ENCODE measurements around the gene EMILIN2.
"Not testable (repeated sequence)": the region's sequence is repeated elsewhere in the genome, so short reads cannot be mapped to it uniquely, and the experiment has no call there.

EMILIN2 gene

DNA sequence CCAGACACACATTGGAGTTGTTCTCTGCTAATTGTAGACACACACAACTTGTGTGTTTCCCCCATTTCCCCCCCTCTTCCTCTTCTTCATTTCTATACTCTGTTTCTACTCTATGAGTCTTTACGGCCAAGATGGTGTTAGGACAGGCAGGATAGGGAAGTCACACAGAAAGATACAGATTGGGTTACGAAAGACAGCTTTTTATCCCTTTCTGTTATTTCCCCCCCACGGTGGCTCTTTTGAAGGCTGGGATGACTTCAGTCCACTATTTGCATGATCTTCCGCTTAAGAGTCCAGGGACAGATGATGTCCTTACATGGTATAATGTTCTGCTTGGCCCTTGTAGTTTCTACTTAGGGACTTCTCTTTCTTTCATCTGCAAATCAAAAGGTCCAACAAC, 1.6 kb upstream of the EMILIN2 start:
- no peak for DNase-seq (ENCODE audit: low spot score)

DNA sequence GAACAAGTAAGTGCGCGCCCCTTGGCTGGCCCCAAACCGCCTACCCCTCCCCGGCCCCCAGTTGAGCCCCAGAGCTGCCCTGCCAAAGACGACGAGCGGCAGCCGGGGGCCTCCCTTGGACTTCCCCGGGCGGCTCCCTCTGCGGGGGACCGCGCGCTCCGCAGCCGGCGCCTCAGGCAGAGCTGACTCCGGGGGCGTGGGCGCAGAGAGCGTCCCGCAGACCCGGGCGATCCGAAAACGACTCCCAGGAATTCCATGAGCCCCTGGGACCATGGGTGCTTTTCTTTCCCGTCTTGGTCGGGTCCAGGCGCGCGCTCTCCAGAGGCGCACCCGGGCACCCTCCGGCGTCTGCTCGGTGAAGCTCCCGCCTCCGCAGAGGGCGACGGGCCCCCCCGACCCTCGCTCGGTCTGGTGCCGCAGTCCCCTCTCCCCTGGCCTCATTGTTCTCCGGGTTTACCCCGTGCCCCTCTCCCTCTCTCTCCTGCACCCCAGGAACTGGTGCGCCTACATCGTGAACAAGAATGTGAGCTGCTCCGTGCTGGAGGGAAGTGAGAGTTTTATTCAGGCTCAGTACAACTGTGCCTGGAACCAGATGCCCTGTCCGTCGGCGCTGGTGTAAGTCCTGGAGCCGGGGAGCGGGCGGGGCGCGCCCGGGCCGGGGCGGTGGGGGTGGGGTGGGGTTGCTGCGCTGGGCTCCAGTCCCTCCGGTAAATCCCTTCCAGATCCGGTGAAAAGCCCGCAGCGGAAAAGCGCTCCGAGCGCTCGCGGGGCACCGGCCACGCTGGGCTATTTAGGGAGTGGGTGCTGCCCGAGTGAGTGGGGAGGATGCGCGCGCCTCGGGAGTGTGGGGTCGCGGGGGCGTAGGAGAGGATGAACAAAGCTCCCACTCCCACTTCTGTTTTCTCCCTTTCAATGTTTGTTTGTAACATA, 776 bp downstream of the EMILIN2 start:
- no peak for DNase-seq (ENCODE audit: low spot score)

DNA sequence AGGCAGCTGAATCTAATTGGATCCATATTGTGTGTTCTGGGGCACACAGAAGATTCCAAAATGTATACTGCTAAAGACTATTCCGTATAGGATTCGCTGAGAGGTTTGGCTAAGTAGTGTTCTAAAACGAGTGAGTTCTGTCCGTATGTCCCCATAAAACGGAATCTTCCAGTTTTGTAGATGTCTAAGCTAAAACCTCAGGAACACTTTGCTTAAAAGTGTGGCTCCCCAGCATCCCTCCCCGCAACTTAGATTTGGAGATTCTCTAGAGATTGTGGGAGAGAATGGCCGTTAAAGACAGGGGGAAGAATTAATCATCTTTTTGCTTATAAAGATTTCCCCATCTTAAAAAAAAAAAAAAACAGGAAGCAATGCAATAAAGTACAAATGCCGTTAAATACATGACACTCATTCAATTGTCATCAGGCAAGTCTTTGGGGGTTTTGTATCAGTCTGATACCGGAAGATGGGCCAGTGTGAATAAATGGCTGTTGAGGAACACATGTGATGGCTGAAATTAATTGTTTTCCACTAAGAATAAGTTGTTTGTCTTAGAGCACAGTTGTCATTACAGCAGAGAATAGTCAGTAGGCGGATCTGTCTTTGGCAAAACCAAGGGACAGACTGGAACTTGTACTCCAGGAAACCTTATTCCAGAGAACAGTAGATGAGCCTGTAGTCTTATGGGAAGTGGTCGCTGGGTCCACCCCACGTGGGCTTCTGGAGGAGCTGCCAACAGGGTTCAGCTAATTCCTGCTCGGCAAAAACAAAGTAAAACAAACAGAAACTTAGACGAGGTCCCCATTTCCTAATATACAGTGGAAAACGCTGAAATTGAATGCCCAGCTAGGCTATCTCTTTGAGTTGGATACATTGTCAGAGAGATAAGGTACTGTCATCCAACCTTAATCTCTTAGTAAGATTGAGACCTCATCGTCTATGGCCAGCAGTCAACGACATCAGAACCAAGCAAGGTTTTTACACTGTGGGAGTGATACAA, 1.7 kb downstream of the EMILIN2 start:
- DNase-seq (ENCODE audit: low spot score), result no peak

DNA sequence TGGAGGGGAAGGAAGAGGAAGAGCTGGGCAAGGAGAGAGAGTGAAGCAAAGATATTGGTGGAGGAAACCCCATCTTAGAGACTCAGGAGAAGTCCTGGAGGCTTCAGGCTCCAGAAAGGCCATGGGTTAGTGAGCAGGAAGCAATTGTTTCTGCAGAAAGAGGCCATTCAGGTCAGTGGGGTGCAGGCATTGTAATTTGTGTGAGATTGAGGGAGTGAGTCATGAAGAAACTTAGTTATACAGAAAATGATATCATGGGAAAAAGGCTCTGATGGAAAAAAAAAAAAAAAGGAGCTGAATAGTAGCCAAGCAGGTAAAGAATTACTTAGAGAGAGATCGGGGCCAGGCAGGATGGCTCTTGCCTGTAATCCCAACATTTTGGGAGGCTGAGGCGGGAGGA, 4.0 kb downstream of the EMILIN2 start:
- DNase-seq (ENCODE audit: low spot score), result no peak

DNA sequence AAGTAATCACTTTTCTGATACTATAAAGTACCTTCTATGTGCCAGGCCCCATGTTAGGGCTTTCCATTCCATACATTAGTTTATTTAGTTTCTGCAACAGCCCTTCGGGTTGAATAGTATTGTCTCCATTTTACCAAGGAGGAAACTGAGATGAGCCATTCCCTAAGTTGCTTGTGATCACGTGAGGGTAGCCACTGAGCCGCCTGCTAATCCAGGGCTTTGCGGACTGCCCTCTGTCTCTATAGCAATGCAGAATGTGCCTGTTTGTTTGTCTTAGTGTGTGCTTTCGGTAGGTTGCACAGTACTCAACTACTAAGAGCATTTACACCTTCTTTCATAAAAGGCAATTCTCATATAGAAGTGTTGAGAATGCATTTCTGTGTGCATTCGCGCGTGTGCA, 5.0 kb downstream of the EMILIN2 start:
- no peak for DNase-seq (ENCODE audit: low spot score)

DNA sequence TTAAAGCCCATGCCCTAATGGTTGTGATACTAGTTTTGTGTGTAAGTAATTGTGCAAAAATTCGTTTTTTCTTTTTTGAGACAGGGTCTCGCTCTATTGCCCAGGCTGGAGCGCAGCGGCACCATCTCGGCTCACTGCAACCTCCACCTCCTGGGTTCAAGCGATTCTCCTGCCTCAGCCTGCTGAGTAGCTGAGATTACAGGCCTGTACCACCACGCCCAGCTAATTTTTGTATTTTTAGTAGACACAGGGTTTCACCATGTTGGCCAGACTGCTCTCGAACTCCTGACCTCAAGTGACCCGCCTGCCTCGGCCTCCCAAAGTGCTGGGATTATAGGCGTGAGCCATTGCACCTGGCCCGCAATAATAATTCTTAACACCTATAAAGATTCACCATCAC, 5.7 kb downstream of the EMILIN2 start:
- DNase-seq (ENCODE audit: low spot score), result not testable (repeated sequence)

DNA sequence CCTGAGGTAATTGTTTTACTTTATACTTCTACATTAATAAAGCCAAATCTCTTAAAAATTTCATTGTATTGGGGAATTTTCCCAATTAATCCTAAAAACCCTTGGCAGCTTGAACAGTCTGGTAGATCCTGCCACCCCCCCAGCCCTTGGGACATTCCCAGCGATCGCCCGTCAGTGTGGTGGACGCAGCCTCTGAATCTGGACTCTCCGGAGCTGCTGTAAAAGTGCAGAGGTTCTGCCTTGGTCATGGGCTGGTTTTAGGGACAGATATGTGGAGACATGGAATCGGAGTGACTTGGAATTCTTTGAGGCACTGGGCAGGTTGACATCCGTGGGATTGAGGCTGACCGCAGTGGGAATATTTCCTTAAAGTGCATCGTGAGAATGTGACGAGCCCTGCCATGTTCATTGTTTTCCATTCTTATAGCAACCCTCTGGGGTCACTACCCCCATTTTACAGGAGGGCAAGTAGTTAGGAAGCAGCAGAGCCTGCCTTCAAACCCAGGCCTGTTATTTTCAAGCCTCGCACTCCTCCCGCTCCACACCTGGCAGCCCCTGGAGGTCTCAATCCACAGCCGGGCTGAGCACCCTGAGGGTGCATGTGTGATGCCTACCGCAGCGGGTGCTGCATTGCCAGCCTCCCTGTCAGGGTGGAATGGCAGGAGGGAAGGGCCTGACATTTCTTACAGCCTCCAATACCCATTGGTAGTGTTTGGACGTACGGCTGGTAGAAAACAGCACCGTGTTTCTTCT, 6.5 kb downstream of the EMILIN2 start:
- no peak for DNase-seq (ENCODE audit: low spot score)

DNA sequence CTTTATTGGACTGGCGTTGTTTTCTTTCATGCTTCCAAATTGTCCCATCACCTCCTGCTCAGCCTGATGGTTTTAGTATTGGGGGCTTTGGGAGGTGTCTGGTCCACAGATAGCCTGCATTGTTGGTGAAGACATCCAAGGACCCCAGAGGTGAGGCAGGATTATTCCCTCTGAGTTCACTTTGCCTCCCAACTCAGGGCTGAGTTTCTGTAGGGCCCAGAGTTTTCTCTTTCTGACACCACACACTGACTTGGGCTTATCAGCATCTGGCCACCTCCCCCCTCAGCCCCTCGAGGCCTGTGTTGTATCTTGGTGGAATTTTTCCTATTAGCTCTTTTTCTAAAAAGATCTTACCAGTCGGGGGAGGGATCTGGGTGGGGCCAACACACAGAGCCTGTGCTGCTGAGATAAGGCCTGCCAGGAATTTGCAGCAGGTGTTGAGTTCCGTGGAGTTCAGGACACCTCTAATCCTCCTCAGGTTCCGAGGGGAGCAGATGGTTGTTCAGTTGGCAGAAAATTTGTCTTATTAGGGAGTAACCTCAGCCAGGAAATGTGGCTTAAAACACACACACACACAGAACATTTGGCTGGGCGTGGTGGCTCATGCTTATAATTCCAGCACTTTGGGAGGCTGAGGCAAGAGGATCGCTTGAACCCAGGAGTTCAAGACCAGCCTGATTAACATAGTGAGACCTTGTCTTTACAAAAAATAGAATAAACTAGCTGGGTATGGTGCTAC, 7.3 kb downstream of the EMILIN2 start:
- no peak for DNase-seq (ENCODE audit: low spot score)

DNA sequence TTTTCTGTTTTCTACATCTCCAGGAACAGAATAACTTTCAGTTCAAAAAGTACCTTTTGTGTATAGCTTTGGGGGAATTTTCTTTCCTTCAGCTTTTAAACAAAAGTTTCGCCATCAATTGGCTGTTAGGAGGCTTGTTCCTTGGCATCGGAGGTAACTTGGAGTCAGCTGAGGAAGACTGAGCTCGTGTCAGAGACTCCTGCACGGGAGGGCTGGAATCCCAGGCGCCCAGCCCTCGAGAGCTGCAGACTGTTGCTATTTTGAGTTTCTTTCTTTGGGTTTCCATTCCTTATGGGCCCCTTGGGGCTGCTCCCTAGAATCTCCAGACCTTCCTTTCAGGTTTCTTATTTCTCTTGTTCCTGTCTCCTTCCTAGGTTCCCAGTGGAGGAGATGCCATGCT, 8.1 kb downstream of the EMILIN2 start:
- DNase-seq (ENCODE audit: low spot score), result no peak

DNA sequence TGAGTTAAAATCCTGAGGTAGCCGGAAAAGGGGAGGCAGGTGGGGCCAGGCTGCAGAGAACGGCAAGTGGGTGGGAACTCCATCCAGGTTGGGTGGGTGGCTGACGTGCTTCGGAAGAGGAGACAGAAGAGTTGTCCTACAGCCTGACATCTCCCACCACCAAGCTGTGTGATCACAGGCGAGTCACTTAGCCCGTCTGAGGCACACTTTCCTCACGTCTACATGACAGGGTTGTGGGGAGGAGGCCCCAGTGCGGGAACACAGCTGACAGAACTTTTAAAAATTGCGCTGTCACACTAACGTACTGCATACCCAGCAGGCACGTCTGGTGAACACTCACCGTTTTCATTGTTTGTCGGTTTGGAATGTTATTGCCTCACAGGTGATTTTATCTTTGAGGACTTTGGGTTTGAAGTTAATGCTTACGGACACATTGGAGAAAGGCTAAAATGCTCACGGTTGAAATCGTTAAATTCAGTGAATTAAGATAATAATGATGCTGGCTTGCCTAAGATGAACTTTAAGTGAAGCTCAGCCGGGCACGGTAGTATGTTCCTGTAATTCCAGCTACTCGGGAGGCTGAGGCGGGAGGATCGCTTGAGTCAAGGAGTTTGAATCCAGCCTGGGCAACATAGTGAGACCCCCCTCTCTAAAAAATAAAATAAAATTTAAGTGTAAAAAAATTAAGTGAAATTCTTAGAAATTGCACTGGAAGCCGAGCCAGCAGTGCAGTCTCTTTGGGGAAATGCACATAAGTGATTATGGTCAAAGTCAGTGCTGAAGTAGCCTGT, 8.9 kb downstream of the EMILIN2 start:
- no peak for DNase-seq (ENCODE audit: low spot score)

DNA sequence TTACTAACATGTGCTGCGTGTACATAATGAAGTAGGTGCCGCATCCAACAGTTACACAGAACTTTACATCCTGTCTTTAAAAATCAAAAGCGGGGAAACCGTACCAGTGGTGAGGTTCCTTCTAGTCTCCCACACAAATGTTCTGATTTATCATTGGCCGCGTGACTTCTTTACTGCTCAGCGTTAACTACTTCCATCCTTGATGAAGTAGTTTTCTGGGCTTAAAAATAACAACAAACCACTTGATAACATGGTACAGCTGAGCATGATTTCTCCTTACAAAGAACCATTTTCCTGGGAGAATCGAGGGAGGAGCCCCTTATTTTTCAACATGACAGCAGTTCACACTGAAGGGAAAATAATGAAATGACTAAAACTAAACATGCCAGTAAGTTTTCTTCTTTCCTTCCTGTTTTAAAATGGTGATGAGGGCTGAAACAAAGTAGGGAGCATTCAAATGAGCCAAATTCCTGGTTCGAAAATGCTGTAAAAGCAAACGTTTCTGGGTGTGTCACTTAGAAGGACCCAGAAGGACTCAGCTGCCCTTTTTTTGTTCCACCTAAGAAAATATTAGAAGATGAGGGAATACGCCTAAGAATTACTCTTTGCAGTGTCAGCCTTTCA, 9.9 kb downstream of the EMILIN2 start:
- DNase-seq (ENCODE audit: low spot score), result no peak

DNA sequence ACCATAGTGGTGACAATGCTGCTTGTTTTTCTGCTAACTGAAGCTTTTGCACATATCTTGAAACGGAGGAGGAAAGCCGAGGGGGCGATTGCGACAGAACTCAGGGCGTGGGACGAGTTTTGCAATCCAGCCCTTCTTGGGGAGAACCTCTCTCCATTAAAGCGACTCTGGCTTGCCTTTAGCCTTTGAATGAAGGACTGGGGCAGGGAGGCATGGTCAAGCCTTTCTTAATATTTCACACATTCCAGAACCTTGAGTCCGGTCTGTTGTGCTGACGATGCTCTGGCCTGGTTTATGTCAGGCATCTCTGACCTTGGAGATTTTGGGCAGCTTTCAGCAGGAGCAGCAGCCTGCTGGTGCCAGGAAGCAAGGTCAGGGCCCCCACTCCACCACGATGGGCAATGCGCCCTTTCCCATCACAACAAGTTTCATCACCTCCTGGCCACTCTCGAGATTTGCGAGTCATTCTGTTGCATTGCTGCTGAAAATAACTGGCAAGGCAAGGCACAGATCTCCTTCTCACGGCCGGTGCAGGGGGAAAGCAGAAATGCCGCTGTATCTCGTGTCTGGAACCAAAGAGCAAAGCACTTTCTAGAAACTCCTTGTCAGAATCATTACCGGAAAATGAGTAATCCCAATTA, 10.8 kb downstream of the EMILIN2 start:
- DNase-seq (ENCODE audit: low spot score), result no peak

DNA sequence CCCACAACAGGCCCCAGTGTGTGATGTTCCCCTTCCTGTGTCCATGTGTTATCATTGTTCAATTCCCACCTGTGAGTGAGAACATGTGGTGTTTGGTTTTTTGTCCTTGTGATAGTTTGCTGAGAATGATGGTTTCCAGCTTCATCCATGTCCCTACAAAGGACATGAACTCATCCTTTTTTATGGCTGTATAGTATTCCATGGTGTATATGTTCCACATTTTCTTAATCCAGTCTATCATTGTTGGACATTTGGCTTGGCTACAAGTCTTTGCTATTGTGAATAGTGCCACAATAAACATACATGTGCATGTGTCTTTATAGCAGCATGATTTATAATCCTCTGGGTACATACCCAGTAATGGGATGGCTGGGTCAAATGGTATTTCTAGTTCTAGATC, 13.6 kb downstream of the EMILIN2 start:
- not testable (repeated sequence) for DNase-seq (ENCODE audit: low spot score)

DNA sequence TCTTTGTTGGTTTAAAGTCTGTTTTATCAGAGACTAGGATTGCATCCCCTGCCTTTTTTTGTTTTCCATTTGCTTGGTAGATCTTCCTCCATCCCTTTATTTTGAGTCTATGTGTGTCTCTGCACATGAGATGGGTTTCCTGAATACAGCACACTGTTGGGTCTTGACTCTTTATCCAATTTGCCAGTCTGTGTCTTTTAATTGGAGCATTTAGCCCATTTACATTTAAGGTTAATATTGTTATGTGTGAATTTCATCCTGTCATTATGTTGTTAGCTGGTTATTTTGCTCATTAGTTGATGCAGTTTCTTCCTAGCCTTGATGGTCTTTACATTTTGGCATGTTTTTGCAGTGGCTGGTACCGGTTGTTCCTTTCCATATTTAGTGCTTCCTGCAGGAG, 17.2 kb downstream of the EMILIN2 start:
- not testable (repeated sequence) for DNase-seq (ENCODE audit: low spot score)

DNA sequence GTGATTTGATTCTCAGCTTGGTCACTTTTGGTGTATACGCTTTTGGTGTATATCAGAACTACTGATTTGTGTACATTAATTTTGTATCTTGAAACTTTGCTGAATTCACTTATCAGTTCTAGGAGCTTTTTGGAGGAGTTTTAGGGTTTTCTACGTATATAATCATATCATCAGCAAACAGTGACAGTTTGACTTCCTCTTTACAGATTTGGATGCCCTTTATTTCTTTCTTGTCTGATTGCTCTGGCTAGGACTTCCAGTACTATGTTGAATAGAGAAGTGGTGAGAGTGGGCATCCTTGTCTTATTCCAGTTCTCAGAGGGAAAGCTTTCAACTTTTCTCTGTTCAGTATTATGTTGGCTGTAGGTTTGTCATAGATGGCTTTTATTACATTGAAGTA, 19.7 kb downstream of the EMILIN2 start:
- DNase-seq (ENCODE audit: low spot score), result not testable (repeated sequence)

DNA sequence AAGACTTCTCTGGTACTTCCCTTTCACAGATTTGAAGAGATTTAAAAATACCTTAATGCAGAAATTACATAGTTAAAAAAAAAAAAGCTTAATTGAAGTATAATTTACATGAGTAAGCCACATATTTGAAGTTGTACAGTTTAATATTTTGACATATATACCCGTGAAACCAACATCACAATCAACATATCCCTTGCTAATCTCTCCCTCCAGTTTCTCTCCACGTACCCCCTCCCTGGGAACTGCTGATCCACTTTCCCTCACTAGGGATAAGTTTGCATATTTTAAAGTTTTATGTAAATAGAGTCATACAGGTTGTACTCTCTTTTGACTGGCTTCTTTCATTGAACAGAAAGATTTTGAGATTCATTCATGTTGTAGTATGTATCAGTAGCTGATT, 22.4 kb downstream of the EMILIN2 start:
- no peak for DNase-seq (ENCODE audit: low spot score)

DNA sequence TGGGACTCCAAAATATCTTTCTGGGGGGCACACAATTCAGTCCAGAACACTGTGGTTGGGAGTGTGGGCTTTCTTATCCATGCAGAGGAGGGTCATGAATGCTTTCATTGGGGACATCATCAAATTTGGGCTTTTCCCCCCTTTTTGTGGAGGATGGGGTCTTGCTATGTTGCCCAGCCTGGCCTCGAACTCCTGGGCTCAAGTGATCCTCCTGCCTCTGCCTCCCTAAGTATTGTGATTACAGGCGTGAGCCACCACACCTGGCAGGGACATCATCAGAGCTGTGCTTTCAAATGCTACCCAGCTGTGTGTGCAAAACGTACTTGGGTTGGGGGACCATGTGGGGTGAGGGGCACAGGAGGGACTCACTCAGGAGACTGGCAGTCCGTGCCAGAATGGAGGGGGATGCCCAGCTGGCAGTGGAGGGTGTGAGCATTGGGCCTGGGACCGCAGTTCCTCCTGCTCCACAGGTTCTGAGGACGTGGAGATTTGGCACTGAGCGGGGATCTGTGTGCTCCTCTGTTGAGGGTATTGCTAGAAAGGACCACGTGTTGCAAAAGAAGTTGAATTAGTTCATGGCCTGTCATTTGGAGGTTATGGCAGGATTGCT, 24.4 kb downstream of the EMILIN2 start:
- no peak for DNase-seq (ENCODE audit: low spot score)

DNA sequence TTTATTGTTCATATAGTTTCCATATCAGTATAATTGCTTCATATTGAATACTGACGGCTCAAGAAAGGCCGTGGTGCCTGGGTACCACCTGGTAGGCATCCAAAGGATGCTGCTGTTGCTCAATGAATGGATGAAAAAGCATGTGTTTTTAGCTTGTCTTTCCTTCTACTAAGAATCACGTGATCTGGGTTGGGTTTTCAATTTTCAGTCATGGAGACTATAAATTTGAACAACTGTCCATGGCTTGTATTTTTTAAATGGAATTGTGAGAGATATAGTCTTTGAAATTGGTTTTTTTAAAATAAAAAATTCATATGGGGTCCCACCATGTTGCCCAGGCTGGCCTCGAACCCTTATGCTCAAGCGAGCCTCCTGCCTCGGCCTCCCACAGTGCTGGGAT, 25.3 kb downstream of the EMILIN2 start:
- no peak for DNase-seq (ENCODE audit: low spot score)

DNA sequence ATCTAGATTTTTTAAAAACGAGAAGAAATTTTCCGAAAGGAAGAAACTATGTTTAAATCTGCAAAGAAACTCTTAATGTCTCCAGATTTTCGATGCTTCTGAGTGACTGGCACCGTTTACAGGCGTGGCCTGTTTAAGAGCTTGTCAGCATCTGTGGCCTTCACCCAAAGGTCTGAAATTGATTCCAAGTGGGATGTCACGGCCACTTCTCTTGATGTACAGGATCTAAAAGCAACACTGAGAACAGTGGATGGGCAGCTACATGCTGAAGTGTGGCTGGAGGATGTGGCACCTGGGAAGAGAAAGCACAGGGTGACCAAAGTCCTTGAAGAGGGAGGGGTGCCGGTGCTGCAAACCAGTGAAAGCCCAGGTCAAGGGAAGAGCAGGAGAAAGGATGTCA, 28.0 kb downstream of the EMILIN2 start:
- DNase-seq (ENCODE audit: low spot score), result no peak
